Lung (tissue), 12 donors: ENCODE data around the gene ZNF365. TPM values are rescaled to one million over a fixed set of nuclear protein-coding genes. Genes with fewer than 3 reads are reported as not detected.
"Not testable (repeated sequence)": the region's sequence is repeated elsewhere in the genome, so short reads cannot be mapped to it uniquely, and the experiment has no call there.

Source experiments
- ATAC-seq: fragments of 200-7000 bp; cut with Tn5 transposase; one replicate; pipeline ENCODE4 v1.9.1; 2020; ENCODE audit warnings: moderate number of reproducible peaks; ENCODE audit not compliant: insufficient read depth, low FRiP score
- DNase-seq, 3 donors: peaks; one replicate each; pipeline ENCODE4 v3.0.0-alpha.2; 2013 to 2017
- H3K27ac ChIP-seq, 2 donors: one replicate each; pipeline ENCODE4 v1.5.1; 2013; ENCODE audit warnings: mild to moderate bottlenecking in 2 of 2, moderate library complexity in 2 of 2, control low read depth in 1 of 2, inconsistent platforms in 1 of 2, low read depth in 1 of 2, low read length in 1 of 2
- H3K27me3 ChIP-seq, 3 donors: one replicate each; pipeline ENCODE4 v1.5.1; 2013; ENCODE audit warnings: low read length in 2 of 3; ENCODE audit not compliant: control insufficient read depth in 3 of 3, insufficient read depth in 3 of 3
- H3K36me3 ChIP-seq, 4 donors: one replicate each; pipeline ENCODE4 v1.5.1; 2013; ENCODE audit warnings: low read length in 4 of 4, mild to moderate bottlenecking in 1 of 4, moderate library complexity in 1 of 4; ENCODE audit not compliant: control insufficient read depth in 4 of 4, insufficient read depth in 4 of 4
- H3K4me1 ChIP-seq, 5 donors: one replicate each; pipeline ENCODE4 v1.5.1; 2013; ENCODE audit warnings: low read length in 5 of 5, mild to moderate bottlenecking in 2 of 5, moderate library complexity in 1 of 5; ENCODE audit not compliant: control insufficient read depth in 5 of 5, insufficient read depth in 5 of 5
- H3K4me3 ChIP-seq: one replicate; pipeline ENCODE4 v1.5.1; 2013; ENCODE audit warnings: mild to moderate bottlenecking, control low read depth, moderate library complexity
- H3K9ac ChIP-seq, 2 donors: one replicate each; pipeline ENCODE4 v1.5.1; 2013; ENCODE audit warnings: low read length in 2 of 2, control low read depth in 1 of 2; ENCODE audit not compliant: insufficient read depth in 1 of 2
- H3K9me3 ChIP-seq, 4 donors: one replicate each; pipeline ENCODE4 v1.5.1; 2013; ENCODE audit warnings: low read length in 3 of 4, mild to moderate bottlenecking in 1 of 4, moderate library complexity in 1 of 4; ENCODE audit not compliant: control insufficient read depth in 4 of 4, insufficient read depth in 3 of 4
- CTCF ChIP-seq: IDR thresholded peaks from 2 replicates; pipeline ENCODE4 v1.5.1; 2012; ENCODE audit warnings: mild to moderate bottlenecking; ENCODE audit errors: control extremely low read depth, extremely low read depth
- whole genome bisulfite sequencing, 2 donors: extraction: QIAGEN DNeasy Blood & Tissue Kit; methylation state at CpG; one replicate each; pipeline ENCODE4 v1.1.7; 2013; 5-methylcytosine and 5-hydroxymethylcytosine counted together
- polyA plus RNA-seq, 2 donors: library from polyadenylated mRNA; stranded (reverse); fragments of 200-250 nt; gene quantifications; one replicate each; pipeline ENCODE4 v1.2.1, GENCODE V29; 2013
- total RNA-seq, 2 donors: library from RNA; depleted of rRNA in 1 of 2; stranded (reverse); fragments of >200 nt in 1 of 2; gene quantifications; one replicate each; pipeline ENCODE4 v1.2.1, GENCODE V29; 2014 to 2021
- donor health status: control.
- donor health status: control.
- donor health status: Bipolar disorder and iron deficiency.
- donor health status: healthy.
- donor health status: DM: yes; HTN: yes; CAD: no.

Gene ZNF365
- total and polyA plus RNA-seq, 4 donors: 0.80 to 2.4 (median 1.2) TPM

- H3K9me3 ChIP-seq: peaks cover 0 to 4% (median 0%) of the 10 kb centered on the region in 4 donors
- no peak for TF ChIP-seq CTCF
- ATAC-seq (no peak), DNase-seq (no peak)
- 86 to 88% methylated on average over 21 of the region's 21 CpGs for WGBS, 2 donors
- H3K4me1 ChIP-seq: peaks cover 0 to 6% (median 0%) of the 10 kb centered on the region in 5 donors
- H3K27ac ChIP-seq: no peak overlapping the region
- H3K9ac ChIP-seq: no peak overlapping the region
- no peak overlapping the region for H3K4me3 ChIP-seq
- peaks cover 0 to 6% (median 4%) of the 10 kb centered on the region in 3 donors for H3K27me3 ChIP-seq
- H3K36me3 ChIP-seq: no peaks in the 10 kb centered on the region
These were observed 2.2 kb downstream of the ZNF365 start for GRCh38 chr10:62376071-62377025.

- Histone ChIP-seq H3K27ac (no peak overlapping the region), H3K4me3 (no peak overlapping the region), H3K27me3 (peaks cover 0 to 6% (median 4%) of the 10 kb centered on the region in 3 donors), H3K36me3 (no peaks in the 10 kb centered on the region), H3K9me3 (peaks cover 0 to 4% (median 0%) of the 10 kb centered on the region in 4 donors), H3K4me1 (peaks cover 0 to 6% (median 0%) of the 10 kb centered on the region in 5 donors), H3K9ac (no peak overlapping the region)
- TF ChIP-seq CTCF: no peak
- 65 to 80% methylated on average over 3 of the region's 3 CpGs for WGBS, 2 donors
- DNase-seq (no peak), ATAC-seq (no peak)
These were observed 2.9 kb downstream of the ZNF365 start for GRCh38 chr10:62377026-62377415.

- no peak overlapping the region for H3K9ac ChIP-seq
- peaks cover 0 to 4% (median 4%) of the 10 kb centered on the region in 3 donors for H3K27me3 ChIP-seq
- H3K36me3 ChIP-seq: no peaks in the 10 kb centered on the region
- DNase-seq: no peak
- no peak overlapping the region for H3K4me3 ChIP-seq
- no peak for TF ChIP-seq CTCF
- H3K9me3 ChIP-seq: peaks cover 0 to 4% (median 0%) of the 10 kb centered on the region in 4 donors
- 83 to 85% methylated on average over 6 of the region's 6 CpGs for WGBS, 2 donors
- ATAC-seq: no peak
- no peak overlapping the region for H3K27ac ChIP-seq
- peaks cover 0 to 6% (median 0%) of the 10 kb centered on the region in 5 donors for H3K4me1 ChIP-seq
These were observed 3.8 kb downstream of the ZNF365 start for GRCh38 chr10:62377966-62378365.

- H3K9me3 ChIP-seq, H3K36me3 ChIP-seq, ATAC-seq, DNase-seq, H3K9ac ChIP-seq, H3K27me3 ChIP-seq, H3K27ac ChIP-seq, H3K4me3 ChIP-seq: not testable (repeated sequence)
- WGBS, 2 donors: 94 to 98% methylated on average over 6 of the region's 6 CpGs
- H3K4me1 ChIP-seq: peaks cover 0 to 13% (median 0%) of the 10 kb centered on the region in 5 donors
These were observed 4.7 kb downstream of the ZNF365 start for GRCh38 chr10:62378877-62379276.
